GM18498 (cell line): Measurements from ENCODE around the gene EFHC2.

ENCODE experiments used
- ATAC-seq: cut with Tn5 transposase; IDR thresholded peaks from one replicate; pipeline ENCODE4 v1.9.1; 2021; ENCODE audit warnings: mild to moderate bottlenecking, moderate library complexity; ENCODE audit not compliant: unreplicated experiment

Gene EFHC2

GRCh38 chrX:44157858-44158257 lies 185.6 kb downstream of the EFHC2 start:
- ATAC-seq: no peak

GRCh38 chrX:44157283-44157682 lies 186.2 kb downstream of the EFHC2 start:
- ATAC-seq: no peak

GRCh38 chrX:44156726-44157125 lies 186.7 kb downstream of the EFHC2 start:
- ATAC-seq: no peak

- ATAC-seq: no peak
Measured at GRCh38 chrX:44155126-44155525, 188.3 kb downstream of the EFHC2 start.

GRCh38 chrX:44152852-44153251 lies 190.6 kb downstream of the EFHC2 start:
- ATAC-seq: no peak

- ATAC-seq: no peak
Measured at GRCh38 chrX:44147130-44147529, 196.3 kb downstream of the EFHC2 start.

GRCh38 chrX:44144177-44144945 lies 199.1 kb downstream of the EFHC2 start:
- no peak for ATAC-seq

- ATAC-seq: no peak
Measured at GRCh38 chrX:44143061-44143602, 200.3 kb downstream of the EFHC2 start.

GRCh38 chrX:44130189-44130588 lies 213.3 kb downstream of the EFHC2 start:
- ATAC-seq: no peak

- ATAC-seq: no peak
Measured at GRCh38 chrX:44113337-44113736, 230.1 kb downstream of the EFHC2 start.

- ATAC-seq: no peak
Measured at GRCh38 chrX:44106864-44107263, 236.6 kb downstream of the EFHC2 start.

- ATAC-seq: no peak
Measured at GRCh38 chrX:44105228-44105913, 238.1 kb downstream of the EFHC2 start.

- ATAC-seq: no peak
Measured at GRCh38 chrX:44104699-44105098, 238.8 kb downstream of the EFHC2 start.

GRCh38 chrX:44101281-44101680 lies 242.2 kb downstream of the EFHC2 start:
- ATAC-seq: no peak

GRCh38 chrX:44099366-44099765 lies 244.1 kb downstream of the EFHC2 start:
- ATAC-seq: no peak
